B cell (primary cell): ENCODE measurements around the gene ZSWIM4.

Experiments
- CTCF ChIP-seq: fragments of 200-600 bp; IDR thresholded peaks from one replicate; pipeline ENCODE4 v1.8.0; 2022; ENCODE audit warnings: antibody characterized with exemption, mild to moderate bottlenecking
- EZH2 ChIP-seq: IDR thresholded peaks from 2 replicates; pipeline ENCODE4 v1.6.1; 2012; ENCODE audit warnings: borderline replicate concordance, low read depth, mild to moderate bottlenecking, moderate library complexity, low read length; ENCODE audit not compliant: insufficient read depth, poor library complexity, severe bottlenecking

- no peak for TF ChIP-seq CTCF
- TF ChIP-seq EZH2: no peak
Measured at GRCh38 chr19:13803038-13803437, 7.8 kb downstream of the ZSWIM4 start.
